GM12891 (cell line): ENCODE measurements around the gene AHCYL1.

Experiments
- DNase-seq: peaks from one replicate; pipeline ENCODE4 v3.0.0; 2011; ENCODE audit warnings: low spot score; ENCODE audit not compliant: insufficient read length
- FAIRE-seq: peaks from 2 replicates; lab custom pipeline; 2011; peaks lifted over from hg19 to GRCh38; lab: Jason Lieb, UNC
- PAX5 ChIP-seq: IDR thresholded peaks from 2 replicates; pipeline ENCODE4 v1.6.1; 2011; ENCODE audit warnings: low read length, moderate library complexity, mild to moderate bottlenecking; ENCODE audit not compliant: insufficient read depth, severe bottlenecking
- POLR2A ChIP-seq: IDR thresholded peaks from 2 replicates; pipeline ENCODE4 v1.6.1; 2011; ENCODE audit warnings: low read depth, low read length, control low read depth
- POLR2AphosphoS5 ChIP-seq: IDR thresholded peaks from 2 replicates; pipeline ENCODE4 v1.6.1; 2011; ENCODE audit warnings: low read depth, low read length, control low read depth
- POU2F2 ChIP-seq: IDR thresholded peaks from 2 replicates; pipeline ENCODE4 v1.6.1; 2011; ENCODE audit warnings: low read depth, mild to moderate bottlenecking, control low read depth, low read length, moderate library complexity
- SPI1 ChIP-seq: IDR thresholded peaks from 2 replicates; pipeline ENCODE4 v1.6.1; 2011; ENCODE audit warnings: low read depth, low read length, control low read depth
- TAF1 ChIP-seq: IDR thresholded peaks from 2 replicates; pipeline ENCODE4 v1.6.1; 2011; ENCODE audit warnings: low read depth, low read length, control low read depth

AHCYL1 gene

GRCh38 chr1:110059133-110059863 lies 74.7 kb downstream of the AHCYL1 start:
- FAIRE-seq, result no peak
- TF ChIP-seq POU2F2 (no peak), POLR2A (no peak), PAX5 (no peak), POLR2AphosphoS5 (no peak), TAF1 (no peak), SPI1 (no peak)
- no peak for DNase-seq

- TF ChIP-seq POU2F2 (no peak), SPI1 (no peak), PAX5 (no peak), TAF1 (no peak), POLR2A (no peak), POLR2AphosphoS5 (no peak)
- DNase-seq (peak; percentile 59), FAIRE-seq (peak; percentile 78)
These were observed 75.6 kb downstream of the AHCYL1 start for GRCh38 chr1:110060034-110060661.

- TF ChIP-seq POU2F2 (no peak), TAF1 (no peak), PAX5 (no peak), POLR2AphosphoS5 (no peak), SPI1 (no peak), POLR2A (no peak)
- no peak for DNase-seq
- no peak for FAIRE-seq
These were observed 76.1 kb downstream of the AHCYL1 start for GRCh38 chr1:110060662-110061060.

- no peak for DNase-seq
- TF ChIP-seq POU2F2 (no peak), POLR2A (no peak), PAX5 (no peak), POLR2AphosphoS5 (no peak), SPI1 (no peak)
- no peak for FAIRE-seq
These were observed 76.8 kb downstream of the AHCYL1 start for GRCh38 chr1:110061341-110061740.

- TF ChIP-seq TAF1 (no peak), POLR2AphosphoS5 (no peak), PAX5 (no peak), POLR2A (no peak), POU2F2 (no peak), SPI1 (no peak)
- FAIRE-seq (no peak), DNase-seq (no peak)
These were observed 78.0 kb downstream of the AHCYL1 start for GRCh38 chr1:110062612-110063011.

GRCh38 chr1:110063781-110064180 lies 79.2 kb downstream of the AHCYL1 start:
- TF ChIP-seq POLR2AphosphoS5 (no peak), POU2F2 (no peak), POLR2A (no peak), SPI1 (no peak), TAF1 (no peak), PAX5 (no peak)
- DNase-seq, result no peak
- FAIRE-seq, result no peak

- TF ChIP-seq PAX5 (no peak), POLR2AphosphoS5 (no peak), SPI1 (no peak), TAF1 (no peak), POU2F2 (no peak), POLR2A (no peak)
- DNase-seq (no peak), FAIRE-seq (no peak)
These were observed 80.2 kb downstream of the AHCYL1 start for GRCh38 chr1:110064576-110065337.

- DNase-seq, result no peak
- no peak for TF ChIP-seq SPI1
- no peak for FAIRE-seq
These were observed 81.3 kb downstream of the AHCYL1 start for GRCh38 chr1:110065841-110066240.

GRCh38 chr1:110067479-110067892 lies 82.9 kb downstream of the AHCYL1 start:
- TF ChIP-seq TAF1 (no peak), POLR2AphosphoS5 (no peak), POLR2A (no peak), POU2F2 (no peak), SPI1 (no peak), PAX5 (no peak)
- FAIRE-seq (no peak), DNase-seq (no peak)
